IMR-90 (cell line): Measurements from ENCODE around the gene BACE1. TPM values are rescaled to one million over a fixed set of nuclear protein-coding genes. Genes with fewer than 3 reads are reported as not detected.

ENCODE experiments used
- ATAC-seq: fragments of 200-7000 bp; cut with Tn5 transposase; 2 replicates; pipeline ENCODE4 v1.9.1; 2020; ENCODE audit warnings: low read depth, mild to moderate bottlenecking, moderate library complexity
- BruUV-seq: library from RNA; stranded (reverse); fragments of 400-500 nt; replicated peaks from 2 replicates; lab custom pipeline; 2021; lab: Mats Ljungman, UMichigan
- CTCF ChIA-PET: fragments of 300-600 bp; formaldehyde crosslinking; extraction: SDS; loops from one replicate; lab custom pipeline; 2021; ENCODE audit warnings: antibody characterized with exemption; lab: Yijun Ruan, JAX
- POLR2A ChIA-PET: fragments of 300-600 bp; sonication (Branson Sonifier 250); formaldehyde crosslinking; loops from one replicate; lab custom pipeline; 2022; ENCODE audit warnings: antibody characterized with exemption; ENCODE audit not compliant: unreplicated experiment; lab: Charles Lee
- DNase-seq: peaks from one replicate; pipeline ENCODE4 v3.0.0; 2013
- H2AFZ ChIP-seq: replicated peaks from 2 replicates; pipeline ENCODE3; 2013; ENCODE audit warnings: low read length, mild to moderate bottlenecking; ENCODE audit not compliant: poor library complexity
- H2AK5ac ChIP-seq: 2 replicates; pipeline ENCODE4 v1.6.1; 2013; ENCODE audit warnings: low read depth, low read length, inconsistent platforms
- H2AK9ac ChIP-seq: replicated peaks from 2 replicates; pipeline ENCODE3; 2013; ENCODE audit warnings: mild to moderate bottlenecking, low read depth, low read length, moderate library complexity; ENCODE audit not compliant: poor library complexity
- H2BK120ac ChIP-seq: 2 replicates; pipeline ENCODE4 v1.6.1; 2013; ENCODE audit warnings: low read depth, low read length, inconsistent platforms
- H2BK15ac ChIP-seq: 3 replicates; pipeline ENCODE4 v1.6.1; 2013; ENCODE audit warnings: low read depth, low read length, inconsistent platforms
- H2BK20ac ChIP-seq: 2 replicates; pipeline ENCODE4 v1.6.1; 2013; ENCODE audit warnings: low read depth, mild to moderate bottlenecking, inconsistent platforms, low read length, moderate library complexity
- H2BK5ac ChIP-seq: 2 replicates; pipeline ENCODE4 v1.6.1; 2013; ENCODE audit warnings: mild to moderate bottlenecking, low read depth, low read length, inconsistent platforms; ENCODE audit not compliant: poor library complexity, severe bottlenecking
- H3K14ac ChIP-seq: replicated peaks from 2 replicates; pipeline ENCODE4 v1.6.1; 2013; ENCODE audit warnings: low read depth, low read length, inconsistent platforms
- H3K18ac ChIP-seq: 2 replicates; pipeline ENCODE4 v1.6.1; 2013; ENCODE audit warnings: low read depth, low read length, control low read depth
- H3K23ac ChIP-seq: 2 replicates; pipeline ENCODE4 v1.6.1; 2013; ENCODE audit warnings: low read depth, low read length, inconsistent platforms
- H3K27ac ChIP-seq: 2 replicates; pipeline ENCODE4 v1.5.1; 2013; ENCODE audit warnings: mild to moderate bottlenecking, control low read depth, low read length; ENCODE audit not compliant: insufficient read depth
- H3K27me3 ChIP-seq: 2 replicates; pipeline ENCODE4 v1.6.1; 2013; ENCODE audit warnings: low read length; ENCODE audit not compliant: control insufficient read depth, insufficient read depth
- H3K36me3 ChIP-seq: 2 replicates; pipeline ENCODE4 v1.6.1; 2013; ENCODE audit warnings: low read length, mixed read lengths; ENCODE audit not compliant: control insufficient read depth, insufficient read depth
- H3K4ac ChIP-seq: 2 replicates; pipeline ENCODE4 v1.6.1; 2013; ENCODE audit warnings: low read depth, low read length, inconsistent platforms
- H3K4me1 ChIP-seq: 2 replicates; pipeline ENCODE4 v1.6.1; 2013; ENCODE audit warnings: low read length, mixed read lengths; ENCODE audit not compliant: control insufficient read depth, insufficient read depth
- H3K4me2 ChIP-seq: 2 replicates; pipeline ENCODE4 v1.6.1; 2013; ENCODE audit warnings: low read depth, mild to moderate bottlenecking, control low read depth, low read length, moderate library complexity
- H3K4me3 ChIP-seq: 2 replicates; pipeline ENCODE4 v1.5.1; 2013; ENCODE audit warnings: low read depth, mild to moderate bottlenecking, control low read depth, low read length, moderate library complexity; ENCODE audit not compliant: insufficient read depth
- H3K56ac ChIP-seq: 2 replicates; pipeline ENCODE4 v1.6.1; 2013; ENCODE audit warnings: low read length, inconsistent platforms; ENCODE audit not compliant: insufficient read depth; ENCODE audit errors: extremely low read depth
- H3K79me1 ChIP-seq, 2 experiments: 2 replicates each; pipeline ENCODE4 v1.6.1; 2013; ENCODE audit warnings: low read length in 2 of 2, inconsistent platforms in 1 of 2, low read depth in 1 of 2
- H3K9ac ChIP-seq: 2 replicates; pipeline ENCODE4 v1.6.1; 2013; ENCODE audit warnings: low read depth, low read length, control low read depth
- H3K9me1 ChIP-seq: 2 replicates; pipeline ENCODE4 v1.6.1; 2013; ENCODE audit warnings: low read length, inconsistent platforms; ENCODE audit not compliant: insufficient read depth
- H3K9me3 ChIP-seq: 2 replicates; pipeline ENCODE4 v1.6.1; 2013; ENCODE audit warnings: low read length; ENCODE audit not compliant: control insufficient read depth, insufficient read depth
- H4K20me1 ChIP-seq: 2 replicates; pipeline ENCODE4 v1.6.1; 2013; ENCODE audit warnings: low read length, inconsistent platforms; ENCODE audit not compliant: insufficient read depth
- H4K5ac ChIP-seq: 2 replicates; pipeline ENCODE4 v1.6.1; 2013; ENCODE audit warnings: mild to moderate bottlenecking, low read depth, low read length, control low read depth
- H4K8ac ChIP-seq, 2 experiments: 2 replicates each; pipeline ENCODE4 v1.6.1; 2013; ENCODE audit warnings: low read depth in 2 of 2, low read length in 2 of 2, control low read depth in 1 of 2, inconsistent platforms in 1 of 2
- H4K91ac ChIP-seq: 2 replicates; pipeline ENCODE4 v1.6.1; 2013; ENCODE audit warnings: low read depth, low read length, inconsistent platforms; ENCODE audit not compliant: insufficient read depth
- FOS ChIP-seq: fragments of 150-350 bp; IDR thresholded peaks from 2 replicates; pipeline ENCODE4 v1.6.1; 2016; ENCODE audit warnings: low read depth, low read length
- MAZ ChIP-seq: IDR thresholded peaks from 2 replicates; pipeline ENCODE4 v1.6.1; 2012; ENCODE audit warnings: low read depth, mild to moderate bottlenecking, low read length, improper control_type of control experiment, moderate library complexity, borderline replicate concordance
- WGBS, 2 experiments: methylation state at CpG; one replicate each; pipeline versions ENCODE4 v1.1.5 to v1.1.7; 2013; ENCODE audit warnings: missing lambda C conversion rate in 2 of 2; ENCODE audit not compliant: insufficient read length in 1 of 2; ENCODE audit errors: extremely low coverage in 2 of 2; 5-methylcytosine and 5-hydroxymethylcytosine counted together
- dilution Hi-C: fragments of 300-500 bp; cut with HindIII; formaldehyde crosslinking; loops from one replicate; pipeline ENCODE4 v1.14.3; 2018; ENCODE audit warnings: low sequenced_read_pairs; ENCODE audit not compliant: unreplicated experiment
- in situ Hi-C: fragments of 300-500 bp; cut with MboI; formaldehyde crosslinking; loops from 3 replicates; pipeline ENCODE4 v1.14.3; 2019; ENCODE audit warnings: low sequenced_read_pairs, inconsistent platforms, mixed read lengths
- intact Hi-C: fragments of 100-400 bp; cut with micrococcal nuclease; formaldehyde crosslinking; loops from 2 replicates; pipeline ENCODE4 v1.10.0; 2022
- polyA plus RNA-seq, 3 experiments: library from polyadenylated mRNA; depleted of rRNA; stranded (reverse); fragments of >200 nt; gene quantifications; 2 replicates each; pipeline ENCODE4 v1.2.3, GENCODE V29; 2012; ENCODE audit warnings: low replicate concordance in 1 of 3
- total RNA-seq: library from RNA; depleted of rRNA; stranded (reverse); fragments of >200 nt; gene quantifications from 2 replicates; pipeline ENCODE4 v1.2.3, GENCODE V29; 2012

Gene BACE1
- total and polyA plus RNA-seq, 2 of the 4 experiments (the other 2 are of a cell fraction) = 27.6 to 50.6 TPM

DNA sequence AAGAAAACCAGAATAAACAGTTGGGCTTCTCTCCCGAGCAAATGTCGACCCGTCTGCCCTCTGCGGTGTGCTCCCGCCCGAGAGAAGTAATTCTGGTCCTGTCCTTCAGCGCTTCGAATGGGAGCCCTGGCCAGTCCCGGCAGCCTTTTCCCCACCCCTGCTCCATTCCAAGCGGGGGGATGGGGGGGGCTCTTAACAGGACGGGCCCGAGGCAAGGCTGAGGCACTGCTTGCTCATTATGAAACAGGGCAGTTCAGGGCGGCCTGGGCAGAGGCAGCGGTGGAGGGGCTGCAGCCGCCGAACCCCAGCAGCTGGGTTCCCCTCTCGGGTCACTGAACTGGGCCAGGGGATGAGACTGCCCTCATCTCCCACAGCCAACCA lies 15.8 kb downstream of the BACE1 start:
- Histone ChIP-seq H2BK15ac (no peak overlapping the region), H3K56ac (no peak overlapping the region; the same call in 1 of the 2 replicates), H3K27me3 (no peaks in the 10 kb centered on the region), H2BK5ac (no peak overlapping the region), H4K20me1 (peaks cover 12% of the 10 kb centered on the region; the same call in 1 of the 2 replicates), H2AK9ac (peak overlapping the region; percentile 58), H2BK20ac (no peak overlapping the region), H3K4me1 (peaks cover 13% of the 10 kb centered on the region; the same call in 1 of the 2 replicates), H2BK120ac (no peak overlapping the region; the same call in 1 of the 2 replicates), H3K4me2 (peak overlapping the region; percentile 44; the same call in 1 of the 2 replicates), H2AFZ (peak overlapping the region; percentile 11), H3K9me1 (peaks cover 6% of the 10 kb centered on the region; the same call in 1 of the 2 replicates), H3K4me3 (no peak overlapping the region), H4K8ac (peak overlapping the region; percentile 46 to 84; a peak in 2 of 4 replicates), H3K18ac (no peak overlapping the region), H4K5ac (no peak overlapping the region), H3K4ac (peak overlapping the region; percentile 58), H3K27ac (no peak overlapping the region), H3K9ac (peak overlapping the region; percentile 5; the same call in 1 of the 2 replicates), H3K36me3 (peaks cover 6% of the 10 kb centered on the region; the same call in 1 of the 2 replicates), H3K23ac (peak overlapping the region; percentile 33; the same call in 1 of the 2 replicates), H3K14ac (no peak overlapping the region), H3K9me3 (no peaks in the 10 kb centered on the region), H4K91ac (peak overlapping the region; percentile 32; the same call in 1 of the 2 replicates), H2AK5ac (no peak overlapping the region), H3K79me1 (peaks cover 12 to 33% of the 10 kb centered on the region in 2 experiments)
- DNase-seq (peak; percentile 54), ATAC-seq (peak; percentile 88)
- ChIA-PET POLR2A (no interaction called here), CTCF (no interaction called here)
- no TSS peak for BruUV-seq
- in situ Hi-C loops (no loop called here), intact Hi-C loops (no loop called here), dilution Hi-C loops (no loop called here)
- WGBS, 2 experiments = 16% methylated on average over 4 of the region's 17 CpGs; no CpG with 5 or more reads in 1 of the 2 experiments
- TF ChIP-seq MAZ (peak; percentile 41; the same call in 1 of the 2 replicates), FOS (no peak)
